ENCODE measurements around the gene LRRC49.

The LRRC49 gene

GRCh38 chr15:70876011-70876410 is 16.6 kb upstream of the LRRC49 start:
- no peak for DNase-seq (ENCODE audit: insufficient read length, low spot score)
- FAIRE-seq, result no peak
- no peak for TF ChIP-seq POLR2A (IDR thresholded peaks at IDR 0.05; ENCODE audit: low read depth, low read length)

GRCh38 chr15:70876683-70877082 is 15.9 kb upstream of the LRRC49 start:
- DNase-seq (ENCODE audit: insufficient read length, low spot score), result no peak
- TF ChIP-seq POLR2A (IDR thresholded peaks at IDR 0.05; ENCODE audit: low read depth, low read length), result no peak
- FAIRE-seq, result no peak

- peak; percentile 91 for FAIRE-seq
- TF ChIP-seq POLR2A (IDR thresholded peaks at IDR 0.05; ENCODE audit: low read depth, low read length), result no peak
- DNase-seq (ENCODE audit: insufficient read length, low spot score), result no peak
These were observed 13.2 kb upstream of the LRRC49 start for GRCh38 chr15:70879401-70879800.

GRCh38 chr15:70880781-70881180 is 11.8 kb upstream of the LRRC49 start:
- no peak for DNase-seq (ENCODE audit: insufficient read length, low spot score)
- no peak for TF ChIP-seq POLR2A (IDR thresholded peaks at IDR 0.05; ENCODE audit: low read depth, low read length)
- FAIRE-seq, result peak; percentile 58

GRCh38 chr15:70882361-70882760 is 10.3 kb upstream of the LRRC49 start:
- FAIRE-seq (peak; percentile 11), DNase-seq (ENCODE audit: insufficient read length, low spot score) (no peak)
- TF ChIP-seq POLR2A (IDR thresholded peaks at IDR 0.05; ENCODE audit: low read depth, low read length), result no peak

- DNase-seq (ENCODE audit: insufficient read length, low spot score), result no peak
- TF ChIP-seq POLR2A (IDR thresholded peaks at IDR 0.05; ENCODE audit: low read depth, low read length), result no peak
- FAIRE-seq, result no peak
These were observed 410 bp downstream of the LRRC49 start for GRCh38 chr15:70892912-70893560.

- DNase-seq (ENCODE audit: insufficient read length, low spot score) (no peak), FAIRE-seq (peak; percentile 93)
- TF ChIP-seq POLR2A (IDR thresholded peaks at IDR 0.05; ENCODE audit: low read depth, low read length), result no peak
These were observed 9.5 kb downstream of the LRRC49 start for GRCh38 chr15:70902107-70902506.

GRCh38 chr15:70906842-70907241 is 14.2 kb downstream of the LRRC49 start:
- DNase-seq (ENCODE audit: insufficient read length, low spot score) (no peak), FAIRE-seq (no peak)
- TF ChIP-seq POLR2A (IDR thresholded peaks at IDR 0.05; ENCODE audit: low read depth, low read length), result no peak

GRCh38 chr15:70907784-70908471 is 15.3 kb downstream of the LRRC49 start:
- TF ChIP-seq POLR2A (IDR thresholded peaks at IDR 0.05; ENCODE audit: low read depth, low read length), result no peak
- no peak for FAIRE-seq
- DNase-seq (ENCODE audit: insufficient read length, low spot score), result no peak

GRCh38 chr15:70910958-70911357 is 18.3 kb downstream of the LRRC49 start:
- DNase-seq (ENCODE audit: insufficient read length, low spot score) (no peak), FAIRE-seq (no peak)
- TF ChIP-seq POLR2A (IDR thresholded peaks at IDR 0.05; ENCODE audit: low read depth, low read length), result no peak

GRCh38 chr15:70912187-70912586 is 19.6 kb downstream of the LRRC49 start:
- no peak for TF ChIP-seq POLR2A (IDR thresholded peaks at IDR 0.05; ENCODE audit: low read depth, low read length)
- FAIRE-seq (no peak), DNase-seq (ENCODE audit: insufficient read length, low spot score) (no peak)

- no peak for TF ChIP-seq POLR2A (IDR thresholded peaks at IDR 0.05; ENCODE audit: low read depth, low read length)
- no peak for DNase-seq (ENCODE audit: insufficient read length, low spot score)
- FAIRE-seq, result no peak
These were observed 23.9 kb downstream of the LRRC49 start for GRCh38 chr15:70916531-70916930.

GRCh38 chr15:70917955-70918354 is 25.3 kb downstream of the LRRC49 start:
- no peak for FAIRE-seq
- no peak for DNase-seq (ENCODE audit: insufficient read length, low spot score)
- no peak for TF ChIP-seq POLR2A (IDR thresholded peaks at IDR 0.05; ENCODE audit: low read depth, low read length)

- no peak for DNase-seq (ENCODE audit: insufficient read length, low spot score)
- FAIRE-seq, result no peak
- no peak for TF ChIP-seq POLR2A (IDR thresholded peaks at IDR 0.05; ENCODE audit: low read depth, low read length)
These were observed 28.5 kb downstream of the LRRC49 start for GRCh38 chr15:70920981-70921696.

GRCh38 chr15:70922119-70922518 is 29.5 kb downstream of the LRRC49 start:
- FAIRE-seq (no peak), DNase-seq (ENCODE audit: insufficient read length, low spot score) (no peak)
- TF ChIP-seq POLR2A (IDR thresholded peaks at IDR 0.05; ENCODE audit: low read depth, low read length), result no peak

Data from H54 (cell line).